ENCODE results near the gene B3GAT1.

The B3GAT1 gene

DNA sequence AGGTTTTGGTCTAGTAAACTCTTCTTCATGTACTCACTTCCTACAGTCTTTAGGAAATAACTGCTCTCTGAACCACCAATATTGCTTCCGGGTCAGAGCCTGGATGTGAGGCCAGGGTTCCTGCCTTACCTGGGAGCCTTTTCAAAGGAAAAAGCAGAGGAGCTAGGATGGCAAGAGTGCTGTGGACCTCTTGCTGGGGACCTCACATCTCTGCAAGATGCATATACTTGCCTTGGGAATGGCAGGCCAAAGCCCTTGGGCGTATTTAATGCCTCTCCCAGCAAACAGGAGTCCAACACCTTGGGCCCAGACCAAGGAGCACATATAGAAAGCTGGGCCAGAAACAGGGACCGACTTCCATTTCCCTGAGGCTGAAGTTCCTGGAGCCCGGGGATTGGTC lies 75.0 kb downstream of the B3GAT1 start:
- DNase-seq (ENCODE audit: low read depth in 3 of 3) = no peak

DNA sequence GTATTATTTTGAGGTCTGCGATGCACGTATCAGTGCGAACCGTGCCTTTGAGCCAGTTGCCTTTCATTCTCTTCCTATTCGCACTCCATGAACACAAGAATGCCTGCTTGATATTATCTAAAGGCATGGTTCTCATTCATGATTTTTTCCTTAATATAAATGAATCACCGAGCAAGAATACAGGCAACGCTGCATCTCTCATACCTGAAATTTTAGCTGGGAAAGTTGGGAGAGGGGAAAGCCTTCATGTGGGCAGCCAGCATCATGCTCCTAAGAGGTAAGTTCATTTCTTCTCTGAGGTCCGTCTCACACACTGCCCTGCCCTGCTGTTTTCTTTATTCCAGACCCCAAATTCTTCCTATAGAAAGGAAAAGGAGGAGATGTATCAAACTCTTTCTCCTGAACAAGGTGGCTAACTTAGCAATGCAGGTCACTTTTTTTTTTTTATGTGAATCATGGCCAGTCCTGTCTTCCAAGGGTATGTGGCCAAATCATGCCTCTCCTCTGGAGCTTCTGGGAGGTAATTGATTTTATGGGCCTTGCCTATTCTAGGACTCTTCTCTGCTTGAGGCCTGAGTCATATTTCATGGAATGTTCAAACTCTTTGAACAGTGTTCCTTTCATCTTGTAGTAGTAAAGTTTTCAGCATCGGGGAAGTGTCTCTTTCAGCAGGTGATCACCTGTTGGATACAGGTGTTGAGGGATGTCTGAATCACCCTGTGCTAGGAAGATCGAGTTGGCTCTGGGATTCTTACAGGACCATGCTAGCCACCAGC lies 77.1 kb downstream of the B3GAT1 start:
- no peak for DNase-seq (ENCODE audit: low read depth in 3 of 3)

DNA sequence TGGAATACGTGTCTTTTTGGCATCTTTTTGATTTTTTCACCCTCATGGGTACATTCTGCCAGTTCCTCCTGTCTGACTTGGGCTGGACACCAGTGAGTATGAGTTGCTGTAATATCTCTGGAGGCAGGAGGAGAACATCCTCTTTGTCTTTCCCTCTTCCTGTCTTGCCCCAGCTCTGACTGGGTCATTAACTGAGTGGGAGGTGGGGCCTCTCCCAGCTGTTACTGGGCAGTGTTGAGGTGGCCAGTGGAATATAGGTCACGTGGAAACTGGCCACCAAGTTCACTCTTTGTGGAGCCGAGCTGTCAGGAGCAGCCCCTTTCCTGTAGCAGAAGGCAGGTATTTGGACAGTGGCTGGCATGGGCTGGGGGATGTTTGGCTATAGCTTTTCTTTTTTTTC lies 78.1 kb downstream of the B3GAT1 start:
- no peak for DNase-seq (ENCODE audit: low read depth in 3 of 3)

DNA sequence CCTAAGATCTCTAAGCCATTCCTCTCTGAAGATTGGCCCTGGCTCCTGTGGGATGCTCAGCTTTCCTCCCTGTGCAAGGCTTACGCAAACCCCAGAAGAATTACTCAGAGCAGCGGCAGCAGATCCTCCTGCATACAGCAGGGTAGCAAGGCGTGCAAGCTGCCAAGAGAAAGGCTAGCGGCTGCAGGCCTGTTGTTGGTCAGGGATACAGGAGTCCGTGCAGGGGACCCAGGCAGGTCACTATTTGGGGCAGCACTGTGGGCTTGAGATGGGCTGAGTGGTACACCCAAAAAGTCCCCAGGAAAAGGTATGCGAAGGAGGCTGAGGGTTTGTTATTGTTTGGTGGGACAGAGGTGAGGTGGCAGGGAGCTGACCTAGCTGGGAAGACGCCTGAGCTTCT lies 78.7 kb downstream of the B3GAT1 start:
- DNase-seq (ENCODE audit: low read depth in 3 of 3) = no peak

DNA sequence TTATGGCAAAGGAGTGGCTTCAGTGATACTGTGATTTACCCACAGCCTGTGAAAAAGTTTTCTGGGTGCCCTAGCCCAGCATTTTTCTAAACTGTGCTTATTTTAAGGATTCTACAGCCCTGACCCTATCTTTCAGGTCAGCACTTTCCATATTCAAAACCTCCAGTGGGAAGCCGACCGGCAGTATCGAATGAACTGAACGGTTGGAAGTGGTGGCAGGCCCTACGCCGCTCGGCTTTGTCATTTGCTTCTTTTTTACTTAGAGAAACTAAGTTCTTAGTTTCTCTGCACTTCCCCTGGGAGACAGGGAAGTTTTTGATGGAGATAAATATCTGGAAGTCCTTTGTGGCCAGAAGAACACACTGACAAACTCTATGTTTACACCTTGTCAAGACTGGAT lies 79.3 kb downstream of the B3GAT1 start:
- DNase-seq (ENCODE audit: low read depth in 3 of 3) = no peak

DNA sequence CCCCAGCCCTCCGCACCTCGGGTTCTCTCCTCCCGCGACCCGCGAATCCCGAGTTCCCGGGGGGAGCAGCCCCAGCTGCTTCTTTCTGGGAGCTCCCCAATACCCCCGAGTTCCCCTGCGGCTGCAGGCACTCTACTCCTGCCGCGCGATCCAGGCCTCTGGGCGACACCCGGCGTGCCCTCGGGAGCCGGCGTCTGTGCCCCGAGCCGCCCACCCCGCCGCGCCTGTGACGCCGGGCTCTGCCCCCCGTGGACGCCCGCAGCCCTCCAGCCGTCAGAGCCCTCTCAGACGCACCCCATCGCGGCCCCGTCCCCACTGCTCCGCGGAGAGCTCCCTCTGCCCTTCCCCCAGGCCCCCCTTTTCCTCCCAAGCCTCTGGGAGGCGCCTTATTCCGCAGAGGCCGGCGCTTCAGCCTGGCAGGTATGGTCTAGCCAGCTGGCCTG lies 79.8 kb downstream of the B3GAT1 start:
- DNase-seq (ENCODE audit: low read depth in 3 of 3) = peak in 1 of 3 experiments; percentile 16

DNA sequence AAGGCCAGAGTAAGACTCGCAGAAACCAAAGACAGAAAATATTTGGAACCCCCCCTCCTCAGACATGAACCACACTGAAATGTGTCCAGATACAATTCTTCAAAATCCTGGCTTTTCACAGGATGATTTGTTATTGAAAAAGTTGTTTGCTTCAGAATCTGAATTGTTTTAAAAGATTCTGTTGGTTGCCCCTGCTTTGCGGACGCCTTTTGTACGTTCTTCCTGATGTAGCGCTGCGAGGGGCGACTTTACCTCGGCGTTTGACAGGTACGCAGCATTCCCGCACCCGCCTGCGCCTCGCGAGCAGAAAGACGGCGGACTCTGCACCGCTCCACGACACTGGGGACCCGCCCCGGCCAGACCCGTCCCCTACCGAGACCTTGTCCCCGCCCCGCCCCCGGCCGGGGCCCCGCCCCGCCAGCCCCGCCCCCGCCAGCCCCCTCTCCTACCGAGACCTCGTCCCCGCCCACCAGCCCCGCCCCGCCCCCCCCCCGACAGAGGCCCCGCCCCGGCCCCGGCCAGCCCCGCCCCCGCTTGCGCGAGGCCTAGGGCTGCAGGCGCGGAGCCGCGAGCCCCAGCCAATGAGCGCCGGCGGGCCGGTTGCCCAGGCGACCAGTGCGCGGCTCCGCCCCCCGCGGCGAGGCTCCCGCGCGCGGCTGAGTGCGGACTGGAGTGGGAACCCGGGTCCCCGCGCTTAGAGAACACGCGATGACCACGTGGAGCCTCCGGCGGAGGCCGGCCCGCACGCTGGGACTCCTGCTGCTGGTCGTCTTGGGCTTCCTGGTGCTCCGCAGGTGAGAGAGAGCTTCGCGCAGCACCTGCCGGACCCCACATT lies 80.5 kb downstream of the B3GAT1 start, which contains the start of gene GLB1L2:
TSS of gene GLB1L2 (plus strand) at position 635 of the 835 bp plus-strand sequence. CDS start at position 709, 74 bp downstream.
- peak; percentile 57 to 76 (median 67) for DNase-seq (ENCODE audit: low read depth in 3 of 3)

DNA sequence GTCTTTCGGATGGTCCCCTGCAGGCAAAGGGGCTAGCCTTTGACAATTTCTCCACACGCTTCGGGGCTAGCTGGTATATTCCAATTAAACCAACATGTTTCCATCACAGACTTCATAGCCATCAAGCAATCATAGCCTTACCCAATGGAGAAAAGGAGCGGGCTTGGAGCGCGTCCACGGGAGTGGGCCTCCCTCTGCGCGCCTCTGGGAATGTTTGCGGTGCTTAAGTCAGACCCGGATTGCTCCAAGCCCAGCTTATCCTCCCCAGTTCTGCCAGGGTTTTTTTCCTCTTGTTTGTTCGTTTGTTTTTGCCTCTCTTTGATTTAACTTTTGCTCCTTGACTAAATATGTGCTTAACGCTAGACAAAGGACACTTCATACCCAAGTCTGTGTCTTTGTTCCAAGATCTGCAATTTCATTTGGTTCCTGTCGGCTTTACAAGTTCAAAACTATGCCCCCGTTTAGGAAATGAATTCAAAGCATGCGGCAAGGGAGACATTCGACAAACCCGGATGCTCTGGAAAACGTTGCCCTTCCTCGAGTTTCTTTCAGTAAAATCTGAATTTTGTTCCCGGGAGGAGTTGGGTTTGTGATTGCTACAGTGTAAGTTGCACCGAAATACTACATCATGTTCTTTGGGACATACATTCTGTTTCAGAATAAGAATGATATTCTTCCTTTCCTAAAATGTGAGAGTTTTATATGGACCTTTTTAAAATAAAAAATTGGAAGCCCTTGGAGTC lies 81.3 kb downstream of the B3GAT1 start:
- no peak for DNase-seq (ENCODE audit: low read depth in 3 of 3)
